NCI-H1694 treated with DMSO at 0.1 percent for 48 hours (cell line): ENCODE results near the gene DNMT3A.

Source experiments
- DNase-seq: peaks from one replicate; lab custom pipeline; 2025; lab: John Stamatoyannopoulos, UW

Gene DNMT3A

DNA sequence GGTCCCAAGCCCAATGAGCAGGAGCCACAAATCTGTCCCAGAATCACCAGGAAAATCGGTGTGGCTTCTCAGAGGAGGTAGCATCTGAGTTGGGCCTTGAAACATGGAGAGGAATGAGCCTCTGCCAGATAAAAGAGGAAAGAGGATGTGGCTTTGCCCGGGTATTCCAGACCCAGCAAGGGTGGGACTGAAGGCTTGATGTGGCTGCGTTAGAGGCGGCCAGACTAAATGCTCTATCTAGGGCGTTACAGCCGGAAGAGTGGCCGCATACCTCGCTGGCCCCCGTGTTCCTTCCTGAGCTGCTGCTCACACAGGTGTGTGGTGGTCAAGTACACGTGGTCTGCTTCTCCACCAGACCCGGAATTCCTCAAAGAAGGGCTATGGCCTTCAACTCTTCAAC lies 139.4 kb downstream of the DNMT3A start:
- no peak for DNase-seq

DNA sequence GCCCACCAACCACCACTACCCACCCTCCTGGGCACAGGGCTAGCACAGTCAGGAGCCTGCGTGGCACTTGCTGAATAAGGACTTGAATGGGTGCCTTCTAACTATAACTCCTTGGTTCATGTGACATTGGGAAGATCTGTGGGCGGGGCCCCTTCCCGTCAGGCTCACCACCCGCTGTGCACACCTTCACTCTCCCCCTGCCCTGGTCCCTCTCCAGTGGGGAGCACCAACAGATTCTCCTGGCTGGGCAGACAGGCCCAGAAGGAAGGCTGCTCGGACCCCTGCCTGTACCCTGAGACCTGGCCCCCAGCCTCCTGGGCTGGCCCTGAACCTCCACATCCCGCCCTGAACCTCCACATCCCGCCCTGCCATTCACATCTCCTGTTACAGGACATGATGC lies 139.9 kb downstream of the DNMT3A start:
- no peak for DNase-seq

DNA sequence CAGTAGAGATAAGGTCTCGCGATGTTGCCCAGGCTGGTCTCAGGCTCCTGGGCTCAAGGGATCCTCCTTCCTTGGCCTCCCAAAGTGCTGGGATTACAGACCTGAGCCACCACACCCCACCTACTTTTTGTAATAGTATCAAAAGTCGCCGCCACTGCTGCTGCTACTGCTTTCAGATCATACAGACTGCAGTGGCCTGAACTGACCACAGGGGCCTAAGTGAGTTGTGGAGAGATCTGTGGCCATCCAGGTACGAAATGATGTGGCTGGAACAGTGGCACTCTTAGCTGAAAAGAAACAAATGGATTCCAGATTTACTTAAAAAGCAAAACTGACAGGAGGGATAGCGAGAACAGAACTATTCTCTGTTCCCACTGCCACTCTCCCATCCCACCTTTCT lies 140.5 kb downstream of the DNMT3A start:
- DNase-seq, result no peak

DNA sequence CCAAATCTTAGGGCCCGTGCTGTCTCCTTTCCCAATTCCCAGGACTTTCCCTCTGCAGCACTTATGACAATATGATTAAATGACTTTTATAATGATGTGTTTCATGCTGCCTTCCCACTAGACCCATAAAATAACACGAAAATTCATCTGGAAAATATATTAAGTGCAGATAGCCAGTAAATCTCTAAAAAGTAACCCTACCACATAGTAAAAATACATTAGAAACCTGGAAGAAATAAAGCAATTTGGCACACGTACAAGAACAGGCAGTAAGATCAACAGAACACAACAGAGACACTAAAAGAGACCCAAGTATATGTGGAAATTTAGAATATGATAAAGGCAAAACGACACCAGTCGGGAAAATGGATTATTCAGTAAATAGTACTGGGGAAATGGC lies 143.1 kb downstream of the DNMT3A start:
- no peak for DNase-seq

DNA sequence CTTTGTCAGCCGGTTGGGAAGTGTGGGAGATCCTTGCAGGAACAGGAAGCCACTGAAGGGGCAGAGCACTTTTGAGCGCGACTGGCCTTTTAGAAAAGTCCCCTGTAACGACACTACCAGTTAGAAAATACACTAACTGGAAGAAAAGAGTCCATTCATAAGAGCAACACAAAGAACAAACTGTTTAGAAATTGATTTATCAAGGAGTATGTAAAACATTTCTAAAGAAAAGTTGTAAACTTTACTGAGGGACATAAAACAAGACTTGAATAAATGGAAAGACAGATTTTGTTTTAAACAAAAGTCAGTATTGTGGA lies 143.6 kb downstream of the DNMT3A start:
- no peak for DNase-seq

DNA sequence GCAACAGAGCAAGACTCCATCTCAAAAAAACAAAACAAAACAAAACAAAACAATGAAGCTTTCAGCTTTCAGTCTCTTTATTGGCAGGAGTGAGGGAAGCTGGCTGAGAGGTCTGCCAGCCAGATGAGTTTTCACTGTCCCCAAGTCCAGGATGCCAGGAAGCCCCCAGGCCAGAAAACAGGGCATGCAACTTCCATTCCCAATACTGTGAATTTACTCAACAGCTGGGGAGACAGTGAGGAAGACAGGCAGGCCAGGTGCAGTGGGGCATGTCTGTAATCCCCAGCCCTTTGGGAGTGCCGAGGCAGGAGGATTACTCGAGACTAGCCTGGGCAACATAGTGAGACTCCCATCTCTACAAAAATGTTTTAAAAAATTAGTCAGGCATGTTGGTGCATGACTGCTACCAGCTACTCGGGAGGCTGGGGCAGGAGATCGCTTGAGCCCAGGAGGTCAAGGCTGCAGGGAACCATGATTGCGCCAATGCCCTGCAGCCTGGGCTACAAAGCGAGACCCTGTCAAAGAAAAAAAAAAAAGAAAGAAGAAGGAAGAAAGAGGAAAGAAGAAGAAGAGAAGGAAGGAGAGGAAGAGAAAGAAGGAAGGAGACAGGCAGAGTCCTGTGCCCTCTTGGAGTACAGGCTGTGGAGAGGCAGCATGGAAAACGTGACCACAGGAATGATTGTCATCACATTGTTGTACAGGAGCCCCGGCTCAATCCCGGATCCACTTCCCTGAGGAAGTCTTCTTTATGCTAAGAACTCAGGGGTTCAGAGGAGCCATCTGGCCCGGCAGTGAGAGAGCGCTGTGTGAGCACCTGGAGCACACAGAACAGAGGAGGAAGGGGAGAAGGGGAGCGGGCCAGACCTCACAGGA lies 144.2 kb downstream of the DNMT3A start:
- DNase-seq, result no peak

DNA sequence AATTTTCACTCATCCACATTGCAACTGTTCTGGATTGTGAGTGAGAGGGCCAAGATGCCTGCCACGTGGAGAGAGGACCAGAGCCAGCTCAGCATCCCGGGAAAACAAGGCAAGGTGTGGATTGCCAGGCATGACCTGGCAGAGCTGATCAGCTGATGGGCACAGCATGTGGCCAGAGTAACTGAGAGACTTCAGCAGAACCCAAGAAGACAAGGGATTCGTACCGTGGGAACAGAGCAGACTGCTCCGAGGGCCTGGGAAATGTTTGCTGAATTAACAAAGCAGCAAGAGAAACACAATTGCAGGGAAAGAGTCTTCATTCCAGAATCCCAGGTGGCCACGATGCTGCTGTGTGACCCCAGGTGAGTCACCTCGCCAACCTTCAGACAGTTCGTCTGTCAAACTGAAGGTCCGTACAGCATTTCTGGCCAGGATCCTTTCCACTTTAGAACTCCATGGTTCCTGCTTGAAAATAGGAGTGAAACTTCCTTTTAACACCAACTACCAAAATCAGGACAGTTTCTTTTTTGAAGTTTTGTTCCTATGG lies 147.1 kb downstream of the DNMT3A start:
- no peak for DNase-seq

DNA sequence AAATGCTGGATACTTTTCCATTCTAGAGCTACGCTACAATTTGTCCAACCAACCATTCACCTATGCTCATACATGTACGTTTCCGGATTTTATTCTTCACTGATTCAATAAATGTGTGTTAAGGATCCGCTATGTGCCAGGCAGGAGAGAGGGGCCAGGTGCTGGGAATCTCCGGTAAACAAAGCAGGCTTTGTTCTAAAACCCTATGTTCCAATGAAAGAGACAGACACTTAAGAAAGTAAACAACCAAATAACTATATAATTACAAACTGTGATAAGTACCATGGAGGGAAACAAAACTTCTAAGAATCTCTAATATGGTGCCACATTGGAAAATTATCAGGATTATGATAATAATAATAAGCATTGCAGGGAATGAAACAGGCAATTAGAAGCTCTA lies 151.2 kb downstream of the DNMT3A start:
- DNase-seq, result no peak

DNA sequence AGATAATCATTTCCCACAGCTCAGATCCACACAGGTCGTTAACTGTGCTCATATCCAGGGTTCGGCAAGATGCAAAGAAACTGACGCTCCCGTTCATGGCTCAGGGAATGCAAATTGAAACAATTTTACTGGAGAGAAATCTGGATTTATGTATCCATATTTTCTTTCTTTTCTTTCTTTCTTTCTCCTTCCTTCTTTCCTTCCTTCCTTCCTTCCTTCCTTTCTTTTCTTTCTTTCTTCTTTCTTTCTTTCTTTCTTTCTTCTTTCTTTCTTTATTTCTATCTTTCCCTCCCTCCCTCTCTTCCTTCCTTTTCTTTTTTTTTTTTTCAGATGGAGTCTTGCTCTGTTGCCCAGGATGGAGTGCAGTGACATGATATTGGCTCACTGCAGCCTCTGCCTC lies 153.3 kb downstream of the DNMT3A start:
- no peak for DNase-seq

DNA sequence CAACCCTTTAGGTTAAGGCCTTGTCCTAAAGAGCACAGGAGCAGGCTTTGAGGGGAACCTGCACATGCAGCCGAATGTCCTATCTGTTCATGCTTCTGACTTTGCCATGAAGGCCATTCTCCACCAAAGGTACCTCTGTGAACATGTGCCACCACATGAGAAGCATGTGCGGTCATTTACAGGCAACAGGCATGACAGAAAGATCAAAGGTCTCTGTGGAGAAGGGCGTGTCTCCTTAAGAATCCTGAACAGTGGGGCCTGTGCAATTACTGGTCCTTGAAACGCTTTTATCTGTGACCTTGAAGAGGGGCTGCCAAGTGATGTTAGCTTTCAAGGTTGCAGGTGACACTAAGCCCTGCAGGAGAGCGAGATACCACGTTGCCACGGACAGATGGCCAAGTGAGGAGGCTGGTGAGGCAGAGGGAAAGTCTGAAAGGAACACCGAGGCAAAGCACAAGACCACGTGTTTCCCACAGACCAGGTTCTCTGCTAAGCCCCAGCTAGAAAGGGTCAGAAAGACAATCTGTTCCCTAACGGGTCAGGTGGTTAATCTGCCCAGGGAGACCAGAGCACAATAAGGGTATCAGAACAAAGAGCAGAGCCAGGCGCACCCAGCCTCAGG lies 153.9 kb downstream of the DNMT3A start:
- DNase-seq, result no peak

DNA sequence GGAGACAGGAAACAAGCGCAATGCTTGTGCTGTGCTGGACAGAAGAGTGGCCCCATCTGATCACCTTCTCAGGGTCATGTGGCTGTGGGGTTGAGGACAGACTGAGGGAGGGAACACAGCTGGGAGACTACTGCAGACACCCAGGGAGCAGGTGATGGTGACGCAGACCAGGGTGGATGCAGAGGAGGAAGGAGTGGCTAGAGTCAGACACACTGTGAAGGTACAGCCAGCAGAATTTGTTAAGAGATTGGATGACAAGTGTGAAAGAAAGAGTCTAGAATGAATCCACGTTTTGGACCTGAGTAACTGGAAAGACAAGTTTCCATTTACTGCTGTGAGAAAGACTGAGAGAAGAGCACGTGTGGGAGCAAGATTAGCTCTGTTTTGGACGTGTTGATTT lies 157.5 kb downstream of the DNMT3A start:
- DNase-seq, result no peak

DNA sequence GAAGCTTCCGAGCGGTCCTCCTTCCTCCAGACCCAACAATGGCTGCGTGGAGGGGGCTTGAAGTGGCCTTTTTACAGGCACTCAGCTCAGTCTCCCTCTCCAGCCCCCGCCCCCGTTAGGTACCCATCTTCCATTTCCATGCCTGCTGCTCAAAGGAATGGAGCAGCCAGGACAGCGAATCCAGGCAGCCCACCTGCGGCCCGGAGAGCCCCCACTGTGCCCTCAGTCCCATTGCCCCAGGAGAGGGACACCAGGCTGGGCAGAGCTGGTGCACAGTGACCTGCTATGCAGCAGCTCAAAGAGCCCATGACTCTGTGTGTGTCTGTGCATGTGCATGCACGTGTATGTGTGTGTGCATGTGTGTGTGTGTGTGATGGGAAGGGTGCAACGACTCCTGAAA lies 162.7 kb downstream of the DNMT3A start:
- no peak for DNase-seq
